ENCODE measurements around the gene RFPL4AL1.
"Not testable (repeated sequence)": the region's sequence is repeated elsewhere in the genome, so short reads cannot be mapped to it uniquely, and the experiment has no call there.

RFPL4AL1 gene

DNA sequence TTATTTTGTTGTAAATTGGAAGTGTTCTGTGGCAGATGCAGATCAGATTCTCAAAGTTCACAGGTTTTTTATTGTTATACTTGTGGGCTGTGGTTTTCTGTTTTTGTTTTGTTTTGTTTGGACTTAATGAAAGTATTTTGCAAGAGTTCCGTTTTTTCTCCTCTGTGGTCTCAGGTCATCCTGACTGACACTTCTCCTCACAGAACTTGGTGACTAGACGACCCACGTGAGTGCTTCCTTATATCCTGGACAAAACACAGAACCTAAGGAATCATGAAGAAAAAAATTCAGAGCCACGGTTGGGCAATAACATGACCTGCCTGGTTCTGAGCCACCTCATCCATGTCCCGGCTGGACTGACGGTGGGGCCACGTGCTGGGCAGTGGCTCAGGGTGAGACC lies 2.5 kb upstream of the RFPL4AL1 start:
- H3K4me1 ChIP-seq (ENCODE audit: insufficient read depth, low read length), result no peaks in the 10 kb centered on the region
- H3K36me3 ChIP-seq (ENCODE audit: insufficient read depth, low read length), result no peaks in the 10 kb centered on the region
- no peak for ATAC-seq (ENCODE audit: insufficient read depth, low read depth)
- DNase-seq, result no peak
- no peak overlapping the region for H3K9ac ChIP-seq (ENCODE audit: low read depth, low read length)
- H3K27me3 ChIP-seq (ENCODE audit: insufficient read depth, low read length, poor library complexity), result no peaks in the 10 kb centered on the region
- no peak overlapping the region for H3K4me2 ChIP-seq (ENCODE audit: insufficient read depth, low read length)
- no peak overlapping the region for H3K4me3 ChIP-seq (ENCODE audit: low read depth in 1 of 2, low read length in 2 of 2)
- TF ChIP-seq EZH2 (IDR thresholded peaks at IDR 0.05; ENCODE audit: borderline replicate concordance, low read depth, low read length, severe bottlenecking), result no peak
- TF ChIP-seq, protein P1, sequence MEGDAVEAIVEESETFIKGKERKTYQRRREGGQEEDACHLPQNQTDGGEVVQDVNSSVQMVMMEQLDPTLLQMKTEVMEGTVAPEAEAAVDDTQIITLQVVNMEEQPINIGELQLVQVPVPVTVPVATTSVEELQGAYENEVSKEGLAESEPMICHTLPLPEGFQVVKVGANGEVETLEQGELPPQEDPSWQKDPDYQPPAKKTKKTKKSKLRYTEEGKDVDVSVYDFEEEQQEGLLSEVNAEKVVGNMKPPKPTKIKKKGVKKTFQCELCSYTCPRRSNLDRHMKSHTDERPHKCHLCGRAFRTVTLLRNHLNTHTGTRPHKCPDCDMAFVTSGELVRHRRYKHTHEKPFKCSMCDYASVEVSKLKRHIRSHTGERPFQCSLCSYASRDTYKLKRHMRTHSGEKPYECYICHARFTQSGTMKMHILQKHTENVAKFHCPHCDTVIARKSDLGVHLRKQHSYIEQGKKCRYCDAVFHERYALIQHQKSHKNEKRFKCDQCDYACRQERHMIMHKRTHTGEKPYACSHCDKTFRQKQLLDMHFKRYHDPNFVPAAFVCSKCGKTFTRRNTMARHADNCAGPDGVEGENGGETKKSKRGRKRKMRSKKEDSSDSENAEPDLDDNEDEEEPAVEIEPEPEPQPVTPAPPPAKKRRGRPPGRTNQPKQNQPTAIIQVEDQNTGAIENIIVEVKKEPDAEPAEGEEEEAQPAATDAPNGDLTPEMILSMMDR (IDR thresholded peaks at IDR 0.05; ENCODE audit: borderline replicate concordance, extremely low read depth, low read length, poor library complexity, severe bottlenecking), result no peak
- H4K20me1 ChIP-seq (ENCODE audit: insufficient read depth, low read length), result no peaks in the 10 kb centered on the region
- no peaks in the 10 kb centered on the region for H3K9me3 ChIP-seq (ENCODE audit: insufficient read depth, low read length, severe bottlenecking)
- H3K27ac ChIP-seq (ENCODE audit: low read length), result no peak overlapping the region
- H3K79me2 ChIP-seq (ENCODE audit: insufficient read depth, low read length), result no peaks in the 10 kb centered on the region
- H2AFZ ChIP-seq (ENCODE audit: low read depth, low read length), result no peak overlapping the region

DNA sequence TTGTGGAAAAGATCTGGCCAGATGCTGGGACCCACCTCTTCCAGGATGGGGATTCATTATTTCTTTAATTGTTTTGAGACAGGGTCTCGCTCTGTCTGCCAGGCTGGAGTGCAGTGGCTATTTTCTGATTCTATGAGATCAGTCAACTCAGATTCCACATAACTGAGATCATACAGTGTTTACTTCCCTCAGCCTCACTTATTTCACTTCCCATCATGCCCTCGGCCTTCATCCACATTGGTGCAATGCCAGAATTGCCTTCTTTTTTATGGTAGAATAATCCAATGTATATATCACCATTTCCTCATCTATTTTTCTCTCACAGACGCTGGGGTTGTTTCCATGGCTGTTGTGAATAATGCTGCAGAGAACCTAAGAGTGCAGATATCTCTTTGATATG lies 714 bp downstream of the RFPL4AL1 start:
- not testable (repeated sequence) for H3K27me3 ChIP-seq (ENCODE audit: insufficient read depth, low read length, poor library complexity); ATAC-seq (ENCODE audit: insufficient read depth, low read depth); H4K20me1 ChIP-seq (ENCODE audit: insufficient read depth, low read length); H3K9me3 ChIP-seq (ENCODE audit: insufficient read depth, low read length, severe bottlenecking); H3K4me3 ChIP-seq (ENCODE audit: low read depth in 1 of 2, low read length in 2 of 2); H3K4me2 ChIP-seq (ENCODE audit: insufficient read depth, low read length); H3K79me2 ChIP-seq (ENCODE audit: insufficient read depth, low read length); H3K4me1 ChIP-seq (ENCODE audit: insufficient read depth, low read length); H3K27ac ChIP-seq (ENCODE audit: low read length); H2AFZ ChIP-seq (ENCODE audit: low read depth, low read length); H3K36me3 ChIP-seq (ENCODE audit: insufficient read depth, low read length); DNase-seq; H3K9ac ChIP-seq (ENCODE audit: low read depth, low read length)

DNA sequence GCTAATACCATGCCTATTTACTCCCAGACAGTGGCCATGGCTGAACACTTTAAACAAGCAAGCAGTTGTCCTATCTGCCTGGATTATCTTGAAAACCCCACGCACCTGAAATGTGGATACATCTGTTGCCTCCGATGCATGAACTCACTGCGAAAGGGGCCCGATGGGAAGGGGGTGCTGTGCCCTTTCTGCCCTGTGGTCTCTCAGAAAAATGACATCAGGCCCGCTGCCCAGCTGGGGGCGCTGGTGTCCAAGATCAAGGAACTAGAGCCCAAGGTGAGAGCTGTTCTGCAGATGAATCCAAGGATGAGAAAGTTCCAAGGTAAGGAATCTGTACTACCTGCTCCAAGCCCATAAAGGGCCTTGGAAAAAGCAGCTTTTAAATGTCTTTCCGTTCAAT lies 8.6 kb downstream of the RFPL4AL1 start:
- peak; percentile 10 for DNase-seq
- Histone ChIP-seq H3K36me3 (ENCODE audit: insufficient read depth, low read length) (no peaks in the 10 kb centered on the region), H3K9ac (ENCODE audit: low read depth, low read length) (no peak overlapping the region), H3K27ac (ENCODE audit: low read length) (no peak overlapping the region), H3K79me2 (ENCODE audit: insufficient read depth, low read length) (no peaks in the 10 kb centered on the region), H3K27me3 (ENCODE audit: insufficient read depth, low read length, poor library complexity) (no peaks in the 10 kb centered on the region), H3K4me1 (ENCODE audit: insufficient read depth, low read length) (no peaks in the 10 kb centered on the region), H3K9me3 (ENCODE audit: insufficient read depth, low read length, severe bottlenecking) (no peaks in the 10 kb centered on the region), H3K4me3 (ENCODE audit: low read depth in 1 of 2, low read length in 2 of 2) (no peak overlapping the region), H4K20me1 (ENCODE audit: insufficient read depth, low read length) (no peaks in the 10 kb centered on the region), H3K4me2 (ENCODE audit: insufficient read depth, low read length) (no peak overlapping the region), H2AFZ (ENCODE audit: low read depth, low read length) (no peak overlapping the region)
- ATAC-seq (ENCODE audit: insufficient read depth, low read depth), result no peak
- TF ChIP-seq, protein P1 (IDR thresholded peaks at IDR 0.05; ENCODE audit: borderline replicate concordance, extremely low read depth, low read length, poor library complexity, severe bottlenecking), result peak; percentile 40
- no peak for TF ChIP-seq EZH2 (IDR thresholded peaks at IDR 0.05; ENCODE audit: borderline replicate concordance, low read depth, low read length, severe bottlenecking)

DNA sequence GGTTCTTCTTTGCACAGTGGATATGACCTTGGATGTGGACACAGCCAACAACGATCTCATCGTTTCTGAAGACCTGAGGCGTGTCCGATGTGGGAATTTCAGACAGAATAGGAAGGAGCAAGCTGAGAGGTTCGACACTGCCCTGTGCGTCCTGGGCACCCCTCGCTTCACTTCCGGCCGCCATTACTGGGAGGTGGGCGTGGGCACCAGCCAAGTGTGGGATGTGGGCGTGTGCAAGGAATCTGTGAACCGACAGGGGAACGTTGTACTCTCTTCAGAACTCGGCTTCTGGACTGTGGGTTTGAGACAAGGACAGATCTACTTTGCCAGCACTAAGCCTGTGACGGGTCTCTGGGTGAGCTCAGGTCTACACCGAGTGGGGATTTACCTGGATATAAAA lies 9.4 kb downstream of the RFPL4AL1 start:
- H3K4me1 ChIP-seq (ENCODE audit: insufficient read depth, low read length), result no peaks in the 10 kb centered on the region
- no peak overlapping the region for H3K9ac ChIP-seq (ENCODE audit: low read depth, low read length)
- no peak for TF ChIP-seq EZH2 (IDR thresholded peaks at IDR 0.05; ENCODE audit: borderline replicate concordance, low read depth, low read length, severe bottlenecking)
- TF ChIP-seq, protein P1 (IDR thresholded peaks at IDR 0.05; ENCODE audit: borderline replicate concordance, extremely low read depth, low read length, poor library complexity, severe bottlenecking), result no peak
- no peaks in the 10 kb centered on the region for H3K79me2 ChIP-seq (ENCODE audit: insufficient read depth, low read length)
- no peaks in the 10 kb centered on the region for H3K36me3 ChIP-seq (ENCODE audit: insufficient read depth, low read length)
- ATAC-seq (ENCODE audit: insufficient read depth, low read depth) (no peak), DNase-seq (no peak)
- no peaks in the 10 kb centered on the region for H4K20me1 ChIP-seq (ENCODE audit: insufficient read depth, low read length)
- no peak overlapping the region for H2AFZ ChIP-seq (ENCODE audit: low read depth, low read length)
- H3K27me3 ChIP-seq (ENCODE audit: insufficient read depth, low read length, poor library complexity), result no peaks in the 10 kb centered on the region
- H3K9me3 ChIP-seq (ENCODE audit: insufficient read depth, low read length, severe bottlenecking), result no peaks in the 10 kb centered on the region
- no peak overlapping the region for H3K4me2 ChIP-seq (ENCODE audit: insufficient read depth, low read length)
- H3K27ac ChIP-seq (ENCODE audit: low read length), result no peak overlapping the region
- no peak overlapping the region for H3K4me3 ChIP-seq (ENCODE audit: low read depth in 1 of 2, low read length in 2 of 2)
